Breast epithelium (tissue), 3 donors: Measurements from ENCODE around the gene RHBDF2.

Experiments used
- CTCF ChIP-seq, 3 donors: fragments of 450-650 bp; IDR thresholded peaks; one replicate each; pipeline ENCODE4 v1.5.1; 2016 to 2017; ENCODE audit warnings: antibody characterized with exemption in 3 of 3, mild to moderate bottlenecking in 3 of 3, moderate library complexity in 3 of 3
- POLR2A ChIP-seq: fragments of 450-650 bp; IDR thresholded peaks from one replicate; pipeline ENCODE4 v1.6.1; 2016; ENCODE audit warnings: antibody characterized with exemption, mild to moderate bottlenecking, moderate library complexity
- POLR2AphosphoS5 ChIP-seq, 3 donors: sonication (generic); formaldehyde crosslinking; IDR thresholded peaks; one replicate each; pipeline ENCODE4 v1.6.1; 2017; ENCODE audit warnings: antibody characterized with exemption in 3 of 3

- peak in 1 of 3 donors; percentile 18 for TF ChIP-seq CTCF (IDR thresholded peaks at IDR 0.05)
- no peak for TF ChIP-seq POLR2A
- no peak for TF ChIP-seq POLR2AphosphoS5 (IDR thresholded peaks at IDR 0.05)
These were observed 42.4 kb downstream of the RHBDF2 start for GRCh38 chr17:76458580-76459490.
